PC-9 (cell line): ENCODE data around the gene CUL2.

ENCODE experiments used
- EZH2 ChIP-seq: fragments of 200-600 bp; sonication (generic); IDR thresholded peaks from 2 replicates; pipeline ENCODE4 v1.8.0; 2017; ENCODE audit warnings: antibody characterized with exemption, low read depth
- TF ChIP-seq, protein P1 (sequence below): fragments of 200-600 bp; sonication (generic); conservative IDR thresholded peaks from 2 replicates; pipeline ENCODE4 v1.6.1; 2017; ENCODE audit warnings: mixed run types, antibody characterized with exemption, mild to moderate bottlenecking, moderate library complexity

DNA sequence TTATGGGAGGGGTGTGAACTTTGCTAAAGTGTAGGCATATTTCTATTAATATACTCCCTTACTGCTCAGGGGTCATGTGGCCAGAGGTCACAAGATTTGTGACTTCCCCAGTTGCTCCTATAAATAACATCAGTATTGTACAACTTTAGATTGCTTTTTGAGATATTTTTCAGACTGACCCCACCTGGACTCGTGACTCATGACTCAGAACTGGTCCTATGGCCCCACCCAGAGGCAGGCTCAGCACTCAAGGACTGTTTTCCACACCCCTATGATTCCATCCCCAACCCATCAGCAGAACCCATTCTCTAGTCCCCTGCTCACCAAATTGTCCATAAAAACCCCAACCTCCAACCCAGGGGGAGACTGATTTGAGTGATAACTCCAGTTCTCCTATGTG, 2.7 kb upstream of the CUL2 start:
- TF ChIP-seq, protein P1, sequence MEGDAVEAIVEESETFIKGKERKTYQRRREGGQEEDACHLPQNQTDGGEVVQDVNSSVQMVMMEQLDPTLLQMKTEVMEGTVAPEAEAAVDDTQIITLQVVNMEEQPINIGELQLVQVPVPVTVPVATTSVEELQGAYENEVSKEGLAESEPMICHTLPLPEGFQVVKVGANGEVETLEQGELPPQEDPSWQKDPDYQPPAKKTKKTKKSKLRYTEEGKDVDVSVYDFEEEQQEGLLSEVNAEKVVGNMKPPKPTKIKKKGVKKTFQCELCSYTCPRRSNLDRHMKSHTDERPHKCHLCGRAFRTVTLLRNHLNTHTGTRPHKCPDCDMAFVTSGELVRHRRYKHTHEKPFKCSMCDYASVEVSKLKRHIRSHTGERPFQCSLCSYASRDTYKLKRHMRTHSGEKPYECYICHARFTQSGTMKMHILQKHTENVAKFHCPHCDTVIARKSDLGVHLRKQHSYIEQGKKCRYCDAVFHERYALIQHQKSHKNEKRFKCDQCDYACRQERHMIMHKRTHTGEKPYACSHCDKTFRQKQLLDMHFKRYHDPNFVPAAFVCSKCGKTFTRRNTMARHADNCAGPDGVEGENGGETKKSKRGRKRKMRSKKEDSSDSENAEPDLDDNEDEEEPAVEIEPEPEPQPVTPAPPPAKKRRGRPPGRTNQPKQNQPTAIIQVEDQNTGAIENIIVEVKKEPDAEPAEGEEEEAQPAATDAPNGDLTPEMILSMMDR = no peak
- no peak for TF ChIP-seq EZH2
